GM20431 (cell line): ENCODE data around the gene HS6ST3.
"Not testable (repeated sequence)": the region's sequence is repeated elsewhere in the genome, so short reads cannot be mapped to it uniquely, and the experiment has no call there.

ENCODE experiments used
- in situ Hi-C: fragments of 300-500 bp; cut with MseI, MboI; formaldehyde crosslinking; loops from one replicate; pipeline ENCODE4 v1.15.0; 2020; ENCODE audit warnings: low sequenced_read_pairs; ENCODE audit not compliant: unreplicated experiment

HS6ST3 gene

GRCh38 chr13:96089749-96090239 is at the start of gene HS6ST3:
TSS of gene HS6ST3 (plus strand) at chr13:96090107.
- in situ Hi-C loops, result no loop called here

- in situ Hi-C loops, result no loop called here
These were observed 48.4 kb upstream of the HS6ST3 start for GRCh38 chr13:96041326-96042110.

- in situ Hi-C loops, result no loop called here
These were observed 45.7 kb upstream of the HS6ST3 start for GRCh38 chr13:96044238-96044637.

GRCh38 chr13:96046449-96047126 is 43.3 kb upstream of the HS6ST3 start:
- in situ Hi-C loops, result not testable (repeated sequence)

- in situ Hi-C loops, result not testable (repeated sequence)
These were observed 39.0 kb upstream of the HS6ST3 start for GRCh38 chr13:96050955-96051354.

- in situ Hi-C loops, result not testable (repeated sequence)
These were observed 38.4 kb upstream of the HS6ST3 start for GRCh38 chr13:96051491-96051890.

- in situ Hi-C loops, result not testable (repeated sequence)
These were observed 38.0 kb upstream of the HS6ST3 start for GRCh38 chr13:96051946-96052345.

- in situ Hi-C loops, result no loop called here
These were observed 37.3 kb upstream of the HS6ST3 start for GRCh38 chr13:96052656-96053002.

GRCh38 chr13:96053003-96053703 is 36.8 kb upstream of the HS6ST3 start, which contains the start of gene UGGT2:
TSS of gene UGGT2 (minus strand) at chr13:96053401. CDS start at chr13:96053312, 89 bp downstream.
- in situ Hi-C loops, result no loop called here

GRCh38 chr13:96065849-96066248 is 24.1 kb upstream of the HS6ST3 start:
- in situ Hi-C loops, result no loop called here

- in situ Hi-C loops, result no loop called here
These were observed 21.2 kb upstream of the HS6ST3 start for GRCh38 chr13:96068729-96069128.

GRCh38 chr13:96071504-96071903 is 18.4 kb upstream of the HS6ST3 start:
- in situ Hi-C loops, result no loop called here

- in situ Hi-C loops, result no loop called here
These were observed 17.5 kb upstream of the HS6ST3 start for GRCh38 chr13:96072392-96072791.

- in situ Hi-C loops, result no loop called here
These were observed 13.9 kb upstream of the HS6ST3 start for GRCh38 chr13:96075953-96076543.

GRCh38 chr13:96080676-96081075 is 9.2 kb upstream of the HS6ST3 start:
- in situ Hi-C loops, result no loop called here

- in situ Hi-C loops, result no loop called here
These were observed 8.0 kb upstream of the HS6ST3 start for GRCh38 chr13:96081888-96082287.

- in situ Hi-C loops, result no loop called here
These were observed 7.3 kb upstream of the HS6ST3 start for GRCh38 chr13:96082640-96083039.

- in situ Hi-C loops, result no loop called here
These were observed 3.2 kb upstream of the HS6ST3 start for GRCh38 chr13:96086736-96087135.

GRCh38 chr13:96089139-96089538 is 768 bp upstream of the HS6ST3 start:
- in situ Hi-C loops, result no loop called here
